ENCODE results near the gene TMPRSS7.

DNA sequence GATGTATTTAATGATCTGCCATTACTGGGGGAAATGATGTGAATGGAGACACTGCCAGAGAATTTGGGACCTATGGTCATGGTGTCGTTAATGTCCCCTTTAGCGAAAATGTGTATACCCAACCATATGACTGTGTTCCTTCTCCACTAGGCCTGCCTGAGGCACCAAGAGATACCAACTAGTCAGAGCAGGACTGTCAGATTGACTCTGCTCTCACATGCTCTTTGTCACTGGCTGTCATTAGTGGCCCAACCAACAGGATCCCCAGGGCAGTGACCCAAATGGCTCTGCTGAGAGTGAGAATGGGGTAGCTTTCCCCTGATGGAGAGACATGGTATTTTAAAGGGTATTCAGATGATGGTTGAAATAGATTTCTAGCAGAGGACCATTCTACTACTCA, 33.0 kb upstream of the TMPRSS7 start:
- TF ChIP-seq CTCF (conservative IDR thresholded peaks at IDR 0.05 in 1 of 2, IDR thresholded peaks at IDR 0.05 in 1 of 2; ENCODE audit: extremely low read depth in 1 of 2, insufficient read depth in 1 of 2, low read depth in 1 of 2, low read length in 2 of 2), result no peak
- TF ChIP-seq EZH2 (IDR thresholded peaks at IDR 0.05; ENCODE audit: borderline replicate concordance, low read length), result no peak

Measured in mammary epithelial cell (primary cell).